ENCODE data around the gene PIK3AP1.

PIK3AP1 gene

GRCh38 chr10:96670786-96671185 is 49.5 kb downstream of the PIK3AP1 start:
- H3K4me3 ChIP-seq (ENCODE audit: insufficient read depth, low read length, poor library complexity, severe bottlenecking) = no peak overlapping the region
- no peaks in the 10 kb centered on the region for H3K27me3 ChIP-seq (ENCODE audit: low read length)
- no peaks in the 10 kb centered on the region for H3K9me2 ChIP-seq (replicated peaks; ENCODE audit: insufficient read depth, low read length)
- TF ChIP-seq EZH2phosphoT487 (conservative IDR thresholded peaks at IDR 0.05; ENCODE audit: low read length) = no peak
- no peak for TF ChIP-seq CTCF (IDR thresholded peaks at IDR 0.05; ENCODE audit: insufficient read depth, low read length, poor library complexity, severe bottlenecking)
- H3F3A ChIP-seq (ENCODE audit: insufficient read depth) = peaks cover 29% of the 10 kb centered on the region
- H3K36me3 ChIP-seq (ENCODE audit: low read length) = peaks cover 12% of the 10 kb centered on the region
- H2AFZ ChIP-seq (ENCODE audit: low read depth, low read length, severe bottlenecking) = no peak overlapping the region
- H3K4me2 ChIP-seq (ENCODE audit: low read depth, low read length, poor library complexity, severe bottlenecking) = peak overlapping the region; percentile 11
- peak overlapping the region; percentile 8 for H3K27ac ChIP-seq (ENCODE audit: low read depth, low read length)
- H3K9me3 ChIP-seq (ENCODE audit: insufficient read depth, low read length) = no peaks in the 10 kb centered on the region
- H4K20me1 ChIP-seq (ENCODE audit: low read depth, low read length) = peaks cover 26% of the 10 kb centered on the region
- H3K9ac ChIP-seq (ENCODE audit: low read length) = no peak overlapping the region
- peaks cover 100% of the 10 kb centered on the region for H3K79me2 ChIP-seq (ENCODE audit: insufficient read depth, low read length)

GRCh38 chr10:96667401-96667800 is 52.9 kb downstream of the PIK3AP1 start:
- Histone ChIP-seq H3K36me3 (ENCODE audit: low read length) (peaks cover 30% of the 10 kb centered on the region), H2AFZ (ENCODE audit: low read depth, low read length, severe bottlenecking) (no peak overlapping the region), H4K20me1 (ENCODE audit: low read depth, low read length) (peaks cover 31% of the 10 kb centered on the region), H3K79me2 (ENCODE audit: insufficient read depth, low read length) (peaks cover 97% of the 10 kb centered on the region), H3K4me2 (ENCODE audit: low read depth, low read length, poor library complexity, severe bottlenecking) (no peak overlapping the region), H3K9me3 (ENCODE audit: insufficient read depth, low read length) (no peaks in the 10 kb centered on the region), H3K9me2 (replicated peaks; ENCODE audit: insufficient read depth, low read length) (no peaks in the 10 kb centered on the region), H3K9ac (ENCODE audit: low read length) (no peak overlapping the region), H3K4me3 (ENCODE audit: insufficient read depth, low read length, poor library complexity, severe bottlenecking) (no peak overlapping the region), H3K27me3 (ENCODE audit: low read length) (no peaks in the 10 kb centered on the region), H3K27ac (ENCODE audit: low read depth, low read length) (peak overlapping the region; percentile 27; the same call in 1 of the 2 replicates), H3F3A (ENCODE audit: insufficient read depth) (peaks cover 20% of the 10 kb centered on the region; the same call in 1 of the 2 replicates)
- TF ChIP-seq CTCF (IDR thresholded peaks at IDR 0.05; ENCODE audit: insufficient read depth, low read length, poor library complexity, severe bottlenecking) (no peak), EZH2phosphoT487 (conservative IDR thresholded peaks at IDR 0.05; ENCODE audit: low read length) (no peak)

- no peak overlapping the region for H3K4me2 ChIP-seq (ENCODE audit: low read depth, low read length, poor library complexity, severe bottlenecking)
- no peak overlapping the region for H3K27ac ChIP-seq (ENCODE audit: low read depth, low read length)
Observed at GRCh38 chr10:96666741-96667140, 53.6 kb downstream of the PIK3AP1 start.

More at GRCh38 chr10:96666741-96667140, 53.6 kb downstream of the PIK3AP1 start:
- H3K9me2 ChIP-seq (replicated peaks; ENCODE audit: insufficient read depth, low read length) = no peaks in the 10 kb centered on the region
- H2AFZ ChIP-seq (ENCODE audit: low read depth, low read length, severe bottlenecking) = no peak overlapping the region
- peaks cover 31% of the 10 kb centered on the region for H4K20me1 ChIP-seq (ENCODE audit: low read depth, low read length)
- TF ChIP-seq CTCF (IDR thresholded peaks at IDR 0.05; ENCODE audit: insufficient read depth, low read length, poor library complexity, severe bottlenecking) (no peak), EZH2phosphoT487 (conservative IDR thresholded peaks at IDR 0.05; ENCODE audit: low read length) (no peak)
- no peak overlapping the region for H3K4me3 ChIP-seq (ENCODE audit: insufficient read depth, low read length, poor library complexity, severe bottlenecking)
- H3K9me3 ChIP-seq (ENCODE audit: insufficient read depth, low read length) = no peaks in the 10 kb centered on the region
- peaks cover 20% of the 10 kb centered on the region; the same call in 1 of the 2 replicates for H3F3A ChIP-seq (ENCODE audit: insufficient read depth)
- H3K27me3 ChIP-seq (ENCODE audit: low read length) = no peaks in the 10 kb centered on the region
- peaks cover 30% of the 10 kb centered on the region for H3K36me3 ChIP-seq (ENCODE audit: low read length)
- peaks cover 97% of the 10 kb centered on the region for H3K79me2 ChIP-seq (ENCODE audit: insufficient read depth, low read length)
- no peak overlapping the region for H3K9ac ChIP-seq (ENCODE audit: low read length)
